Esophagus squamous epithelium (tissue), 4 donors: ENCODE measurements around the gene SEMA7A.

Experiments used
- POLR2A ChIP-seq, 4 donors: fragments of 450-650 bp; IDR thresholded peaks; one replicate each; pipeline ENCODE4 v1.6.1; 2017; ENCODE audit warnings: antibody characterized with exemption in 4 of 4, mild to moderate bottlenecking in 4 of 4, moderate library complexity in 3 of 4
- TF ChIP-seq, protein P1 (sequence below), 6 experiments: fragments of 450-650 bp in 4 of 6; fragments of 200-600 bp in 2 of 6; sonication (generic) in 2 of 6; IDR thresholded peaks; one replicate each; pipeline ENCODE4 v1.5.1; 2016 to 2019; ENCODE audit warnings: antibody characterized with exemption in 6 of 6, mild to moderate bottlenecking in 4 of 6, moderate library complexity in 4 of 6

DNA sequence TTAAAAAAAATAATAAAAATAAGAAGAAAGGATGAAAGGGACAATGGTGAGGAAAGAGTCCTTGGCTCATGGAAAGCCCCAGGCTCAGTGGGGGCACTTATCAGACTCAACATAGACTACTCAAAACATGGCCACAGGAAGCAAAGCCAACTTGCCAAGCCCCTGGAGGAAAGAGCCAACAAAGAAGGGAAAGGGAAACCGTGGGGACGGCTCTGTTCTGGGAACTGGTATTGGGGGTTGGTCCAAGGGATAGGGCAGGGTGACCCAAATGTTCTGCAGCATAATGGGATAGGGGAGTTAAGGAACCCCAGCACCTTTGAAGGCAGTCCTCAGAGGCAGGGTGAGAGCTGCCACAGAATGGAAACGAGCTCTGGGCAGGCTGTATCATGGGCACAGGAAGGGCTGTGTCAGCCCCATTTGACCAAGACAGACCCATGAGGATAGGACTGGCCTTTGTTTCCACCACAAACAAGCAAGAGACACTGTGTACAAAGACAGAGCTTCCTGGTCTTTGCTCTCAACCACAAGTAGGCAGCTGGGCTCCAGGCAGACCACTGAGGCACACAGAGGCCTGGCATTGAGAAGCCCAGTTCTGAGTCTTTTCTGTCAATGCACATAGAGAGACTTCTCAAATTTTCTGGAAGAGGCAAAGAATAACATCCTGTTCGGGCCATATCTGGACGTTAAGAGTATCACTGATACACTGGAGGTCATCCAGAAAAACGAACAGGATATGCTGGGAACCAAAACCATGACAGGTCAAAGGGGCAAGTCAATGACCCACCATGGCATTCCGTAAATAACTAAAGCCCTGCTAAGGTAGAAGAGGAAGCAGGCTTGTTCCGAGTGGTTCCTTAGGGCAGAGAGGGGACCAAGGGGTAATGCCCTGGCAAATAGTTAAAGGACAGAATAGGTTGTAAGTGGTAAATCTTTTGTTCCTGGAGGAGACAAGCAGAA lies 10.6 kb upstream of the SEMA7A start:
- no peak for TF ChIP-seq POLR2A (IDR thresholded peaks at IDR 0.05)
- TF ChIP-seq, protein P1, sequence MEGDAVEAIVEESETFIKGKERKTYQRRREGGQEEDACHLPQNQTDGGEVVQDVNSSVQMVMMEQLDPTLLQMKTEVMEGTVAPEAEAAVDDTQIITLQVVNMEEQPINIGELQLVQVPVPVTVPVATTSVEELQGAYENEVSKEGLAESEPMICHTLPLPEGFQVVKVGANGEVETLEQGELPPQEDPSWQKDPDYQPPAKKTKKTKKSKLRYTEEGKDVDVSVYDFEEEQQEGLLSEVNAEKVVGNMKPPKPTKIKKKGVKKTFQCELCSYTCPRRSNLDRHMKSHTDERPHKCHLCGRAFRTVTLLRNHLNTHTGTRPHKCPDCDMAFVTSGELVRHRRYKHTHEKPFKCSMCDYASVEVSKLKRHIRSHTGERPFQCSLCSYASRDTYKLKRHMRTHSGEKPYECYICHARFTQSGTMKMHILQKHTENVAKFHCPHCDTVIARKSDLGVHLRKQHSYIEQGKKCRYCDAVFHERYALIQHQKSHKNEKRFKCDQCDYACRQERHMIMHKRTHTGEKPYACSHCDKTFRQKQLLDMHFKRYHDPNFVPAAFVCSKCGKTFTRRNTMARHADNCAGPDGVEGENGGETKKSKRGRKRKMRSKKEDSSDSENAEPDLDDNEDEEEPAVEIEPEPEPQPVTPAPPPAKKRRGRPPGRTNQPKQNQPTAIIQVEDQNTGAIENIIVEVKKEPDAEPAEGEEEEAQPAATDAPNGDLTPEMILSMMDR (IDR thresholded peaks at IDR 0.05): no peak
